Measurements from ENCODE around the gene G3BP1.

- TF ChIP-seq CTCF (IDR thresholded peaks at IDR 0.05) = no peak
- no peak for TF ChIP-seq POLR2A (IDR thresholded peaks at IDR 0.05)
- TF ChIP-seq POLR2AphosphoS5 (IDR thresholded peaks at IDR 0.05) = no peak
- TF ChIP-seq EP300 (IDR thresholded peaks at IDR 0.05) = no peak
Measured at GRCh38 chr5:151799407-151799806, 27.7 kb downstream of the G3BP1 start.

Data from stomach (tissue), 4 donors.